Measurements from ENCODE around the gene SKI. TPM values are rescaled to one million over a fixed set of nuclear protein-coding genes. Genes with fewer than 3 reads are reported as not detected.

The SKI gene
- total and polyA plus RNA-seq, 2 donors (not counting 1 experiment from before 2014, with no cell fraction given), result 11.6 to 21.8 TPM

GRCh38 chr1:2334366-2334765 lies 106.2 kb downstream of the SKI start:
- Histone ChIP-seq H3K9ac (ENCODE audit: insufficient read depth, low read length) (no peak overlapping the region), H3K4me2 (ENCODE audit: extremely low read depth, insufficient read depth, low read length) (no peak overlapping the region), H4K20me1 (ENCODE audit: control insufficient read depth, extremely low read depth, insufficient read depth, low read length) (no peaks in the 10 kb centered on the region)

GRCh38 chr1:2334883-2335534 lies 106.9 kb downstream of the SKI start:
- Histone ChIP-seq H3K4me1 (ENCODE audit: control insufficient read depth, extremely low read depth, insufficient read depth, low read length) (peaks cover 11% of the 10 kb centered on the region), H2AFZ (ENCODE audit: low read length) (no peak overlapping the region), H3K36me3 (ENCODE audit: control insufficient read depth, insufficient read depth, low read length) (no peaks in the 10 kb centered on the region), H3K79me2 (ENCODE audit: control insufficient read depth, insufficient read depth, low read length) (no peaks in the 10 kb centered on the region), H3K9ac (ENCODE audit: insufficient read depth, low read length) (no peak overlapping the region), H3K9me3 (ENCODE audit: control insufficient read depth, insufficient read depth, low read depth, low read length) (no peaks in the 10 kb centered on the region), H4K20me1 (ENCODE audit: control insufficient read depth, extremely low read depth, insufficient read depth, low read length) (no peaks in the 10 kb centered on the region), H3K4me2 (ENCODE audit: extremely low read depth, insufficient read depth, low read length) (no peak overlapping the region), H3K4me3 (replicated peaks in 1 of 4; ENCODE audit: control extremely low read depth in 1 of 4, insufficient read depth in 1 of 4, low read depth in 3 of 4, low read length in 4 of 4) (no peak overlapping the region), H3K27me3 (ENCODE audit: control insufficient read depth, insufficient read depth, low read length) (no peaks in the 10 kb centered on the region), H3K27ac (ENCODE audit: insufficient read depth, low read length) (no peak overlapping the region)
- TF ChIP-seq CTCF (conservative IDR thresholded peaks at IDR 0.05 in 1 of 2, IDR thresholded peaks at IDR 0.05 in 1 of 2; ENCODE audit: low read depth in 1 of 2, low read length in 2 of 2) (no peak), EZH2 (IDR thresholded peaks at IDR 0.05; ENCODE audit: low read length, missing control alignments) (no peak)
- peak in 1 of 2 donors; percentile 19 for DNase-seq (ENCODE audit: low read depth in 2 of 2)

More at GRCh38 chr1:2334366-2334765, 106.2 kb downstream of the SKI start:
- no peak for DNase-seq (ENCODE audit: low read depth in 2 of 2)
- no peaks in the 10 kb centered on the region for H3K36me3 ChIP-seq (ENCODE audit: control insufficient read depth, insufficient read depth, low read length)
- H3K79me2 ChIP-seq (ENCODE audit: control insufficient read depth, insufficient read depth, low read length), result no peaks in the 10 kb centered on the region
- no peaks in the 10 kb centered on the region for H3K9me3 ChIP-seq (ENCODE audit: control insufficient read depth, insufficient read depth, low read depth, low read length)
- no peaks in the 10 kb centered on the region for H3K27me3 ChIP-seq (ENCODE audit: control insufficient read depth, insufficient read depth, low read length)
- H2AFZ ChIP-seq (ENCODE audit: low read length), result no peak overlapping the region
- TF ChIP-seq EZH2 (IDR thresholded peaks at IDR 0.05; ENCODE audit: low read length, missing control alignments) (no peak), CTCF (conservative IDR thresholded peaks at IDR 0.05 in 1 of 2, IDR thresholded peaks at IDR 0.05 in 1 of 2; ENCODE audit: low read depth in 1 of 2, low read length in 2 of 2) (no peak)
- H3K4me1 ChIP-seq (ENCODE audit: control insufficient read depth, extremely low read depth, insufficient read depth, low read length), result peaks cover 11% of the 10 kb centered on the region
- H3K27ac ChIP-seq (ENCODE audit: insufficient read depth, low read length), result no peak overlapping the region
- H3K4me3 ChIP-seq (replicated peaks in 1 of 4; ENCODE audit: control extremely low read depth in 1 of 4, insufficient read depth in 1 of 4, low read depth in 3 of 4, low read length in 4 of 4), result no peak overlapping the region

- Histone ChIP-seq H3K4me2 (ENCODE audit: extremely low read depth, insufficient read depth, low read length) (no peak overlapping the region), H3K9me3 (ENCODE audit: control insufficient read depth, insufficient read depth, low read depth, low read length) (no peaks in the 10 kb centered on the region), H3K27ac (ENCODE audit: insufficient read depth, low read length) (no peak overlapping the region), H2AFZ (ENCODE audit: low read length) (no peak overlapping the region), H3K9ac (ENCODE audit: insufficient read depth, low read length) (no peak overlapping the region), H3K79me2 (ENCODE audit: control insufficient read depth, insufficient read depth, low read length) (no peaks in the 10 kb centered on the region), H3K36me3 (ENCODE audit: control insufficient read depth, insufficient read depth, low read length) (no peaks in the 10 kb centered on the region), H3K27me3 (ENCODE audit: control insufficient read depth, insufficient read depth, low read length) (no peaks in the 10 kb centered on the region), H4K20me1 (ENCODE audit: control insufficient read depth, extremely low read depth, insufficient read depth, low read length) (no peaks in the 10 kb centered on the region), H3K4me1 (ENCODE audit: control insufficient read depth, extremely low read depth, insufficient read depth, low read length) (peaks cover 5% of the 10 kb centered on the region), H3K4me3 (replicated peaks in 1 of 4; ENCODE audit: control extremely low read depth in 1 of 4, insufficient read depth in 1 of 4, low read depth in 3 of 4, low read length in 4 of 4) (no peak overlapping the region)
- no peak for DNase-seq (ENCODE audit: low read depth in 2 of 2)
- TF ChIP-seq EZH2 (IDR thresholded peaks at IDR 0.05; ENCODE audit: low read length, missing control alignments) (no peak), CTCF (conservative IDR thresholded peaks at IDR 0.05 in 1 of 2, IDR thresholded peaks at IDR 0.05 in 1 of 2; ENCODE audit: low read depth in 1 of 2, low read length in 2 of 2) (no peak)
Observed at GRCh38 chr1:2335721-2336455, 107.8 kb downstream of the SKI start.
